Activated CD4-positive, alpha-beta T cell treated with anti-CD3 and anti-CD28 coated beads for 24 hours (primary cell): ENCODE results near the gene LAMC1.

ENCODE experiments used
- DNase-seq, 2 donors: peaks; one replicate each; pipeline ENCODE4 v3.0.0-alpha.2; 2020; ENCODE audit warnings: low read depth in 2 of 2

The LAMC1 gene

GRCh38 chr1:183023146-183023600 is at the start of gene LAMC1:
TSS of gene LAMC1 (plus strand) at chr1:183023420. CDS start at chr1:183023717, 297 bp downstream.
- DNase-seq, result no peak

DNA sequence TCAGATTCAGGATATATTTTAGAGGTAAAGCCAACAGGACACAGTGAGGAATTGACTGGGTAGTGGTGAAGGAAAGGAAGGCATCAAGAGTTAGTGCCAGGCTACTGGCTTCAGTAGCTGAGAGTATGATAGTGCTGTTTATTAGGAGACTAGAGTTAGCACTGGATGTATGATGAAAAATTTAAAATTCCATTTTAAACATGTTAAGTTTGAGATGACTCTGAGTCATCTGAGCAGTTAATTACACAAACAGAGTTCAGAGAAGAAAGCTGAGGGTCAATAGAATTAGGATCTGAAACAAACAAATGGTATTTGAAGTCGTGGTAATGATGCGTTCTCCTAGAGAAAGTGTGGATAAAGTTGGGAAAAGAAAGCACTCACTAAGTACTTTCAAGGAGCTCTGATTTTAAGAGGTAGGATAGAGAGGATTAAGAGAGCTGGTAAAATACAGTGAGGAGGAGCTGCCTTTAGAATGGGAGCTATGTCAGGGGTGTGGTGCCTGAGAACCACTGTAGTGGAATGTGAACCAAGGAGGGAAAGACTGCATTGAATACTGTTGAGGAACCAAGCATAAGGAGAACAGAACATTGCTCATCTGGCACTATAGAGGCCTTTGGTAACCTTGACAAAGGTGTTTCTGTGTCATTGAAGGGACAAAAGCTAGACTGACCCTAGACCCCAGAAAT is 48.6 kb upstream of the LAMC1 start:
- no peak for DNase-seq

DNA sequence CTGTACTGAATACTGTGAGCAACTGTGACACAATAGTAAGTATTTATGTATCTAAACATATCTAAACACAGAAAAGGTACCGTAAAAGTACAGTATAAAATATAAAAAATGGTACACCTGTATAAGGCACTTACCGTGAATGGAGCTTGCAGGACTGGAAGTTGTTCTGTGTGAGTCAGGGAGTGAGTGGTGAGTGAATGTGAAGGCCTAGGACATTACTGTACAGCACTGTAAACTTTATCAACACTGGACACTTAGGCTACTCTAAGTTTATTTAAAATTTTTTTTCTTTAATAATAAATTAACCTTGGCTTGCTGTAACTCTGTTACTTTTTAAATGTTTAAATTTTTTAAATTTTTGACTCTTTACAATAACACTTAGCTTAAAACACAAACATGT is 45.7 kb upstream of the LAMC1 start:
- DNase-seq, result no peak

- DNase-seq, result no peak
Observed at GRCh38 chr1:182978151-182978853, 44.9 kb upstream of the LAMC1 start.

GRCh38 chr1:182984138-182984537 is 39.1 kb upstream of the LAMC1 start:
- no peak for DNase-seq

DNA sequence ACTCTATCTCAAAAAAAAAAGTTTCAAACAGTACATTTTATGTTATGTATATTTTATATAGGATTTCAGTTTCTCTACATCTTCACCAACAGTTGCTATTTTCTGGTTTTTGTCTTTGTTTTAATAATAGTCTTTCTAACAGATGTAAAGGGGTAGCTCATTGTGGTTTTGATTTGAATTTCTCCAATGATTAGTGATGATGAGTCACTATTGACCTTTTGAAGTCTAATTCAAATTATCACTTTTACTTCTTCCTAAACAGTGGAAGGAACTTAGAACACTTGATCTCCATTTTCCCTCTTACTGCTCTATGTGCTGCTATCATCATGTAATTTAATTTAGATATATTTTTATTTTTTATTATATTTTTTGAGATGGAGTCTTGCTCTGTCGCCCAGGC is 38.6 kb upstream of the LAMC1 start:
- DNase-seq, result no peak

DNA sequence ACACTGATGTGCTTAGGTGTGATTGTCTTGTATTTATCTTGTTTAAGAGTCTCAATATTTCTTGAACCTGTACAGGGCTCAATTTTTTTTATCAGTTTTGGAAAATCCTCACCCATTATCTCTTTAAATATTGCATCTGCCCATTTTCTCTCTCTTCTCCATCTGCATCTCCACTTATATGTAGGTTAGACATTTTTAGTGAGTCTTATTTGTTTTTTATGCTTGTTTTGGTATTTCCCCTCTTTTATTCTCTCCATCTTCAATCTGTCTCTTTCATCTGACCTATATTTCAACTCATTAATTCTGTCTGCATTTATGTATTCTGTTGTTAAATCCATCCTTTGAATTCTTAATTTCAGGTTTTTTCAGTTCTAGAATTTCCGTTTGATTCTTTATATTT is 37.3 kb upstream of the LAMC1 start:
- DNase-seq, result no peak

- no peak for DNase-seq
Observed at GRCh38 chr1:182990413-182991144, 32.6 kb upstream of the LAMC1 start.

GRCh38 chr1:182993746-182994145 is 29.5 kb upstream of the LAMC1 start:
- DNase-seq, result no peak

DNA sequence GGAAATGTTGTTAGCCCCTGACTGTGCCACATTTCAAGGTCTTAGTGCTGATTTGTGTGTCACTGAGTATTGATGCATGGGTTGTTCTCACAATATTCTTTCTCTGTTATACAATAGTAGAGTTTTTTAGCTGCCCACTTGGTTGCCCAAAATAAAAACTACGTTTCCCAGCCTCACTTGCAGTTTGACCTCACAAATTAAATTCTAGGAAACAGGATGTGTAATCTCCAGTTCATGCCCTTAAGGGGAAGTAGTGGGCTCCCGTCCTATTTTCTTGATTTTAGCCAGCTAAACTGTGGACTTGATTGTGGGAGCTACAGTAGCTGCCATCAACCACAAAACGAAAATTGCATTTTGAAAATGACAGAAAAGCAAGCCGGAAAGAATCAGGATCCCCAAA is 27.3 kb upstream of the LAMC1 start:
- DNase-seq, result no peak

GRCh38 chr1:182996816-182997215 is 26.4 kb upstream of the LAMC1 start:
- DNase-seq, result no peak

GRCh38 chr1:182998482-182998881 is 24.7 kb upstream of the LAMC1 start:
- no peak for DNase-seq

DNA sequence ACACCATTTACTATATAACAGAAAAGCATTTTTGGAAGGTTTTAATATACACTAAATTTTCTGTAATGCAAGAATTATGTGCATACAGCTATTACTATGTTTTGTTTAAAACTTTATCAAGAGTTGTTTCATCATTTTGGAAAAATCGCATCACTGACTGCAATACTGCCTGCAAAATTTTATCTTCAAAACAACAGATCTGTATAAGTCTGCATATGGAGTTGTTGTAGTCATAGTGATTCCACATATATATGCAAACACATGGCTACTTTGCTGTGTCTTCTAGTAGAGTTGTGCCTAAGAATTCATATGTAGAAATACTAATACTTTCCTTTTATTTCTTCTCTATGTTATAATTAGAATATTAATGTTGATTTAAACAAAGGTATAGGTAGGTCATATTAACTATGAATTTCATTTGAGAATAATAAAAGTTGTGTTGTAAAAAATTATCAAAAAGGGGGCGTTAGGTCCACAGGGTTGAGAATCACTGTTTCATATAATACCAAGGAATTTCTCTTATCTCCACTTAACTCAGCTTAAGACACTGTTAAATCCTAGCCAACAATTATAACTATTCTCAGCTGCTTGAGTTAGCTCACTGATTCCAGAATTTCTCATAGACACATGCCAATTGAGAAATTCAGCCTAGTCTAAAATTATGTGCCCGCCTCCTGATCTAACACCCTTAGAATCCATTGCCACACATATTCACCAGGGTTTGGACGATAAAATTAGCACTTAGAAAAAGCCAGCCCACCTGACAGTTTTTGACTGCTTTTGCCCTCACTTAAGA is 22.9 kb upstream of the LAMC1 start:
- DNase-seq, result no peak

- no peak for DNase-seq
Observed at GRCh38 chr1:183002267-183002666, 21.0 kb upstream of the LAMC1 start.

DNA sequence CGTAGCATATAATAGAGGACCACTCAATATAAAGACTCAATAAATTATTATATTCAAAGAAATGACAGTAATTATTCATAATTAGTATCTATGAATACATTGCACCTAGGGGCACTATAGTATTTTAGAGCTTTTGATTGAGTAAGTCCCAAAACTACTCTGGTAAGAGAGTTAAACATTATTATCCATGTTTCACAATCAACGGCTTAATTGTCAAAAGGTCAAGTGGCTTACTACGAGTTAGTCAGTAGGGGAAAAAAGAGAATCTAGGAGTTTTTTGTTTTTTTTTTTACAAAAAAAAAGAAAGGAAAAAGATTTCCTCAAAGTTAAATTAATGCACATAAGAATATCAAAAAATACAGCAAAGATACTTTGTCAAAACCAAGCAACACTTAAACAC is 20.4 kb upstream of the LAMC1 start:
- no peak for DNase-seq

DNA sequence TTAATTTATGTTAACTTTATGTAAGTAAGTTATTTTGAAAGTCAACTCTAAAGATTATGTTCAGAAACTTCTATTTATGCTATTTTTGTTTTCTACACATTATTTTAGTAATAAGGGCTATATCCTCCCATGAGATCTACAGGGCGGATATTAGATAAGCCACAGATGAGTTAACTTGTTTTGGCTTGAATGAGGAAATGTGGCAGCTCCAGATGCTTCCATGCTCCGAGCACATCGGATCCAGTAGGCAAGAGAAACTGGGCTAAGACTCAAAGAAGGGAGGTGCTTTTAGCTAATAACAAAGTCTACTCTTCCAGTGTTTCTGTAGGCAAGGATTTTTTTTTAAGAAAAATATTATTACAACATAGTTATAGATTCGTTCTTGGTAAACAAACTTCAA is 20.0 kb upstream of the LAMC1 start:
- DNase-seq, result no peak

DNA sequence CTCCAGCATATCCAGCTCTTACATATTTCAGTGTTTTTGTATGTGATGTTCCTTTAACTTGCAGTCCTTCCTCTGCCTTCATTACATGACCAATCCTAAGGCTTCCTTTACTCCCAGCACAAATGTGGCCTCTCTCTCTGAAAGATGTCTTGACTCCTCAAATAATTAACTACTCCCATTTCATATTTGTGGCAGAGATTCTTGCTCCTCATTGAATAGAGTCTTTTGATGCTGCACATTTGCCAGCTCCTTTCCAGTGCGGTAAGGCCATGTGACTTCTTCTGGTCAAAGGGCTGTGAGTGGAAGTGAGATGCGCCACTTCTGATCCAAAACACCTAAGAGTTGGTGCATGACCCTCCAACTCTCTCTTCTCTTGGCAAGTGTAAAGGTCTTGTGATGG is 19.1 kb upstream of the LAMC1 start:
- no peak for DNase-seq

GRCh38 chr1:183011859-183012258 is 11.4 kb upstream of the LAMC1 start:
- no peak for DNase-seq

DNA sequence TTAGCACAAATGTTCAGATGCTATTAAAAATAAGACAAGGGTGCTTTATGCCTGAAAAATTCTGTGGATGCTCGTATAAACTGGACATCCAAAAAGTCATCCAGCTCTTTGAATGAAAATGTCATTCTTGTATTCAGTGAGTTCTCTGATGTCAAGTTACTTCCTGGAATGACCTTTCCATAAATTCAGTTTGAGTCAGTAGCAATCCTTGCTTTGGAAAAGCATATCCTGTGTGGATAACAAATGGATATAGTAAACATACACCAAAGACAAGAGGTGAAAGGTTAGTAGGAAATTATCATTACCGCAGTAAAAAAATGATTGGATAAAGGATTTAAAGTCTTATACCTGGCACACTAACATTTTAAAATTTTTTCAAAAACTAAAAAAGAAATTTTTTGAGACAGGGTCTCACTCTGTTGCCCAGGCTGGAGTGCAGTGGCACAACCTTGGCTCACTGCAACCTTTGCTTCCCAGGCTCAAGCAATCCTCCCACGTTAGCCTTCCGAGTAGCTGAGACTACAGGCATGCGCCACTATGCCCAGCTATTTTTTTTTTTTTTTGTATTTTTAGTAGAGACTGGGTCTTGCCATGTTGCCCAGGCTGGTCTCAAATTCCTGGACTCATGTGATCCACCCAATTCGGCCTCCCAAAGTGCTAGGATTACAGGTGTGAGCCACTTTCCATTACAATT is 10.8 kb upstream of the LAMC1 start:
- no peak for DNase-seq

- DNase-seq, result no peak
Observed at GRCh38 chr1:183019139-183019740, 4.0 kb upstream of the LAMC1 start.

DNA sequence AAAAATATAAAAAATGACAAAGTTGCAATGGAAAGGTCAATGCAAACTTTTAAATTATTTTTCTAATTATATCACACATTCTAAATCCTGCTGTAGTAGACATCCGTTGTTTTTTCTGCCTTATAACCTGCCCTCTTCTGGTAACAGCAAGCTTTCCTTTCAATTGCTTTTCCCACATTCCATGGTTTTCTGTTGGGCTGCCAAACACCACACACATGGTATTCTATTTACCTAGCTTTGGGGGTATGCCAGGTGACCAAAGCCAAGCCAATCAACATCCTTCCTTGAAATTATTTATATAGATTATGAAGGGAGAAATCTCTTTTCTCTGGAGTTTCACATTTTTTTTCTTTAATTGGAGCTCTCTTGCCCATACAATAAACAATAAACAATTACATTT is 3.4 kb upstream of the LAMC1 start:
- no peak for DNase-seq
